ENCODE results near the gene KCNH6.

KCNH6 gene

DNA sequence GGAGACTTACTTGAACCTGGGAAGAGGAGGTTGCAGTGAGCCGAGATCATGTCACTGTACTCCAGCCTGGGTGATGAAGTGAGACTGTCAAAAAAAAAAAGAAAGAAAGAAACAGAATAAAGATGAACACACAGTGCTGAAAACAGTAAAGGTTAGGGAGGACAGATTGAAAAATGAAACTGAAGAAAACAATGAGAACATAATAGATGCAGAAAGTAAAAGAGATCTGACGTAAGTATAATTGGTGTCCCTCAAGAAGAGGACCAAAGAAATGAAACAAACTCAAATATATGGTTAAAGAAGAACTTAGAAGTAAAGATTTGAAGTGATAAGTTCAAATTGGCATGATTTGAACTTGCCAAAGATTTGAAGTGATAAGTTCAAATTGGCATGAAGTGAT, 34.3 kb downstream of the KCNH6 start:
- DNase-seq (ENCODE audit: low spot score), result no peak

DNA sequence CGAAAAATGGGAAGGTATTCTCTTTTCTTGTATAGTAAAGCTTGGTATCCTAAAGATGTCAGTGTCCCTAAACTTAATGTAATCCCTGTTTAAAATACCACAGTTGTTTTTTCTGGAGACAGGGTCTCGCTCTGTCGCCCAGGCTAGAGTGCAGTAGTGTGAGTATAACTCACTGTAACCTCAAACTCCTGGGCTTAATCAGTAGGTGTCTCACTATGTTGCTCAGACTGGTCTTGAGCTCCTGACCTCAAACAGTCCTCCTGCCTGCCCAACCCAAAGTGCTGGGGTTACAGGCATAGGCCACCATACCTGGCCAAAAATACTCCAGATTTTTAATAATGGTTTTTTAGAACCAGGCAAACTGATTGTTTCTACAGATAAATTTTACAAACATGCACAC, 35.3 kb downstream of the KCNH6 start:
- peak; percentile 42 for DNase-seq (ENCODE audit: low spot score)

DNA sequence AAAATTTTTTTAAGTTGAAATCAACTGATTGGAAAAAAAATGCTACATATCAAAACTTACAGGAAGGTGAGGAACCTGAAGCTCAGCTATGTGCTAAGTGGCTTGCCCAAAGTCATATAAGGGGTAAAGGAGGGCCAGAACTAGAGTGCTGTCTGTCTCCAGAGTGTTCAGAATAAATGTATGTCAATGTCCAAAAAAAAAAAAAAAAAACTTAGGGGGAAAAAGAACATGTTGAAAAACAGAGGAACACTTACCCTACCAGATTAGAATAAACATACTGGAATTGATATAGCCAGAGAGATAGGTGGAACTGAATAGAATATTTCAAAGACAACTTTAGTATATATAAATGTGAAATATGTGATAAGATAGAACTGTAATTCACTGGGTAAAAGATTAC, 38.7 kb downstream of the KCNH6 start:
- DNase-seq (ENCODE audit: low spot score), result no peak

DNA sequence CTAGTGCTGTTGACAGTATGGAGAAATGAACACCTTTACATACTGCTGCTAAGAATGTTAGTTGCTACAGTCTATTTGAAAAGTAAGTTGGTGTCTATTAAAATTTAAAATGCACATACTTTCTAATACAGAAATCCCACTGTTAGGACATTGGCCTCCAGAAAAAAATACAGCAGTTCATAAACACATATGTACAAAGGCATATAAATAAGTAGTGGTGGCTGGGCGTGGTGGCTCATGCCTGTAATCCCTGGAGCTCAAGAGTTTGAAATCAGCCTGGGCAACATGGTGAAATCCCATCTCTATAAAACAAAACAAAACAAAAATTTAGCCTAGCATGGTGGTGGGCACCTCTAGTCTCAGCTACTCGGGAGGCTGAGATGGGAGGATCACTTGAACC, 40.2 kb downstream of the KCNH6 start:
- DNase-seq (ENCODE audit: low spot score), result no peak

DNA sequence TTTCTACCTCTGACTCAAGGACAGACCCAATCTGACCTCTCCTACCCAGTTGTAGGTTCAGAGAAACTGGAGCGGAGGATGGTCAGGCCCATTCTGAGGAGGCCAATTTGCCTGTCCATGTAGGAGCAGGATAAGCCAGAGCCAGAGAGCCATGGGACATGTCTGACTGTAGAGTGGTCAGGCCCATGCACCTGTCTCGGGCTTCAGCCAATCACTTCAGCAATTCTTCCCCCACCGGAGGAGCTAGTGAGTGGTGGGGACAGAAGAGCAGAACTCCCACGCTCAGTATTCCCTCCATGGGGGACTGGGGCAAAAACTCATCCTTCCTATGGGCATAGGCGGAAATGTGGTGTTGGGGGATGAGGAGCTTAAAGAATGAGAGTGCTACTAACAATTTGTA, 41.4 kb downstream of the KCNH6 start:
- DNase-seq (ENCODE audit: low spot score), result no peak

DNA sequence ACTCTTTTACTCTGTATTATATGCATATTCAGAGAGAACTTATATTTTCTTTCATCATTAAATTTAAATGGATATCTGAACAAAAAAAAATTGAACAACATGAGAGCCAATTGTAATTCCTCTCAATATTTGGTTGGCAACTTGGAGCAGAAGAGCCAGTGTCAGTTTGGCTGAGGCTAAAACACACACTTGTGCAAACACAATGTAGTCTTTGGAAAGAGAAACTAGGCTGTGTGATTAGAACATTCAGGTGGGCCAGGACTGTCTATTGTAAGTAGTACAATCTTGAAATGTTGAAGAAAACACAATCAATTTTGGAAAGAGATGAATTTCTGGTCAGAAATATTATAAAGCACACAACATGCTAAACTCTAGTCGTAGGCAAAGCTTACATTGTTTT, 44.1 kb downstream of the KCNH6 start:
- no peak for DNase-seq (ENCODE audit: low spot score)

DNA sequence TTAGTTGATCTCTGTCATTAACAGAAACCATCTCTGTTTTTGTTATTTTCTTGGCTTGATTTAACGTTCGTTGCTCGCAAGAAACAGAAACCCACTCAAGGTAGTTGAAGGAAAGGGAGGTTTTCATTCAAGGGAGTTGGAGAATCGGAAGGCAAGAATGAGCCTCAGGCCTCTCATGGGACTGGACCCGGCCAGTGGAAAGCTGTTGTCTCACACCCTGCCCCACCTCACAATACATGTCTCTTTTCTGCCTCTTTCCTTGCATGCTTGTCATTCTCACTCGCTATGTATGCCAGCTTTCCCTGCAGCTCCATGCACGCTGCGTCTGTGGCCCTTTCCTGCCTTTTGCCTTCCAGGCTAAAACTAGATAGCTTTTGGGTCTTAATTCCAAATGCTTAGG, 45.4 kb downstream of the KCNH6 start:
- no peak for DNase-seq (ENCODE audit: low spot score)

DNA sequence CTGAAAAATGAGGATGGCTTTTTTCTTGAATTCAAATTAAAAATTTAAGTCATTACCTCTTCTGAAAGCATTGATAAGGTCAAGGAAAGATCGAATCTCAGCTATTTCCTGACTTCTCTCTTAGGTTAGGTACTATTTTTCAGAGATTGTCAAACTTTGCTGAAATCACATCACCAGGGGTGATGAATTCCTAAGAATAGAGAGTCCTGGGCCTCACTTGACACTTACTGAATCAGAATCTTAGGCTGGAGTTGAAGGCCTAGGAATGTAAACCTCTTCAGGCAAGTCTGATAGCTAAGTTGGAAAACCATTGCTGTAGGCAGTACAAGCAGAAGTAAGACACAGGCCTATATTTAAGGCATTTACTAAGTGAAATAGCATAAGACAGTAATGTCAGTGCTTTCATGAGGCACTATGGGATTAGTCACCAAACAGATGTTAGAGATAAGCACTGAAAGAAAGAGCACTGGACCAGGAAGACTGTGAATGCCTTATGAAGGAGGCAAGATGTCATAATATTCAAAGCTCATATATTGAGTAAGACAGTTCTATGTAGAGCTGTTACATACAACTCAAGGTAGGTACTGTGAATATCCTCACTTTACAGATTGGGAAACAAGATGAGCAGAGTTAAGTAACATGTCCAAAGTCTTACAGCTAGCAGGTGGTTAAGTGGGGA, 48.6 kb downstream of the KCNH6 start:
- DNase-seq (ENCODE audit: low spot score), result peak; percentile 52

DNA sequence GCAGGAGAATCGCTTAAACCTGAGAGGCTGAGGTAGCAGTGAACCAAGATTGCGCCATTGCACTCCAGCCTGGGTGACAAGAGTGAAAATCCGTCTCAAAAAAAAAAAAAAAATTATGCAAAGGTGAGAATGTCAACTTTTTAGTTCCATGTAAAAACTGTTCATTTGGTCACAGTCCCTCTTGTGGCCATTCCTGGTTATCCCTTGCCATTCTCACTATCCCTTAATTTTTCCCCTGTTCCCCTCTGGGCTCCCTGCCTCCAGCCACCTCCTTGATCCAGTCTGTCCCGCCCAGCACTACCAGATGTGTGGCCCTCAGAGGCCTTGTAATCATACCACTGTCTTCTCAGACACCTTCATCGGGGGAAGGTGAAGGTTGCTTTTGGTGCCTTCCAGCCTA, 50.5 kb downstream of the KCNH6 start:
- DNase-seq (ENCODE audit: low spot score), result no peak

DNA sequence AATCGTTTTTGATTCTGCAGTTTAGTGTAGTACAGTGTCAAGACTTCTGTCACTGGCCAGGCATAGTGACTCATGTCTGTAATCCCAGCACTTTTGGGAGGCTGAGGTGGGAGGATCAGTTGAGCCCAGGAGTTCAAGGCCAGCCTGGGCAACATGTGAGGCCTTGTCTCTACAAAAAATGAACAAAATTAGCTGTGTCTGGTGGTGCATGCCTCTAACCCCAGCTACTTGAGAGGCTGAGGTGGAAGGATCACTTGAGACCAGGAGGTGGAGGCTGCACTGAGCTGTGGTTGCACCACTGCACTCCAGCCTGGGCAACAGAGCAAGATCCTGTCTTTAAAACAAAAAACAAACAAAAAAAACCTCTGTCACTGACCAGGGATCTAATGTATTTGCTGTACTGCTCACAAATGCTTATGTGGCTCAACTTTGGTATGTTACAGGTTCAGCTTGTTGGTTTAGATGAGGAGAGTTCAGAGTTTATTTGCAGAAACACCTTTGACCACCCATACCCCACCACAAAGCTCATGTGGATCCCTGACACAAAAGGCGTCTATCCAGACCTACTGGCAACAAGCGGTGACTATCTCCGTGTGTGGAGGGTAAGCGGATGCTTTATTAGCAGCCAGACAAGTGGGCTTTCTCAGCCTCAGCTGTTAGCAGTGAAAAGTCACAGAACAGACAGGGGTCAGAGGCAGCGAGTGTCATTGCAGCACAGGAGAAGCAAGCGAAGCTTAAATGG, 55.0 kb downstream of the KCNH6 start:
- DNase-seq (ENCODE audit: low spot score), result no peak

DNA sequence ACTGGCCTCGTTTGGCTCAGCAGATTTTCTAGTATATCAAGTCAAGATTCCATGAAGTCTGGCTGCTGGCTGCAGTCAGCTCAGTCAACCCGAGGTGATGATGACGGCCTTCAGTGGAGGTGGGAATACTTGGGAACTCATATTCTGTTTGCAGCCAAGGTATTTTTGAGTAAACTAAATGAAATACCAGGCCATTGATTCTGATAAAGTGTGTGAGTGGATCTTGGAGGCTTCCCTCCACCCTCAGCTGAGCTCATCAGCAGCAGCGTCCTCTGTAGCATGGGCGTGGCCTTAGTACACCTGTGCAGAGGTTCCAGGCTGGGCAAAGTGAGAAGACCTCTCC, 55.6 kb downstream of the KCNH6 start:
- no peak for DNase-seq (ENCODE audit: low spot score)

DNA sequence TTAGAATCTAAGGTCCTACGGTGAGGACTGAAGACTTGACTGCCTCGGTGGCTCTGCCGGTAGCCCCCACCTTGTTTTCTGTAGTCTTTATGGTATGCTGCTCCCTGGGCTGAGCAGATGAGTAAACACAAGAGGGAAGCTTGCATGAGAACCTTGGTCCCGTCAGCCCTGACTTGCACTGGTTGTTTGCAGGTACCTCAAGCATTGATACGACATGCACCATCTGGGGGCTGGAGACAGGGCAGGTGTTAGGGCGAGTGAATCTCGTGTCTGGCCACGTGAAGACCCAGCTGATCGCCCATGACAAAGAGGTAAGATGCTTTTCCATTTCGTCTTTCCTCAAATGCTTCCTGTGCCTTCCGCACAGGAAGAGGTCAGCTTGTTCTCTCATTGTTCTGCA, 56.5 kb downstream of the KCNH6 start:
- peak; percentile 14 for DNase-seq (ENCODE audit: low spot score)

DNA sequence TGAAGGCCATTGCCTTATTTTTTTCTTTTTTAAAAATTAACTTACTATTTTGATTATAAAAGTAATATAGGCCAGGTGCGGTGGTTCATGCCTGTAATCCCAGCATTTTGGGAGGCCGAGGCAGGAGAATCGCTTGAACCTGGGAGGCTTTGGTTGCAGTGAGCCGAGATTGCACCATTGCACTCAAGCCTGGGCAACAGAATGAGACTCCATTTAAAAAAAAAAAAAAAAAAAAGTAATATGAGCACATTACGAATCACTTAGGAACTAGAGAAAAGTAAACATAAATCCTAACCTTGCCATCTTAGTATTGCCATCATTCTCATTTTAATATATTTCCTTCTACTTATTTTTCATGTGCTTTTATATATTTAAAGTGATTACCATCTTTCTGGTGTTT, 64.6 kb downstream of the KCNH6 start:
- no peak for DNase-seq (ENCODE audit: low spot score)

DNA sequence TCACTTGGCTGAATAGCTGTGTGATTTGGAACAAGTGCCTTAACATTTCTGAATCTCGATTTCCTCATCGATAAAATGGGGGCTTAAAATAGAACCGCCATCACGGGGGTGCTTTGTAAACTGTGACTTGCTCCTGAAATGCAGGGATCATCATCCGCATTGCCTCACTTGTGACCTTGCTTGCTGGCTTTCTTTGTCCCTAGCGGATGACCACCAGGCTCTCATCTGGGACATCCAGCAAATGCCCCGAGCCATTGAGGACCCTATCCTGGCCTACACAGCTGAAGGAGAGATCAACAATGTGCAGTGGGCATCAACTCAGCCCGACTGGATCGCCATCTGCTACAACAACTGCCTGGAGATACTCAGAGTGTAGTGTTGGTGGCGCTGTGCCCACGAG, 65.6 kb downstream of the KCNH6 start:
- DNase-seq (ENCODE audit: low spot score), result no peak

DNA sequence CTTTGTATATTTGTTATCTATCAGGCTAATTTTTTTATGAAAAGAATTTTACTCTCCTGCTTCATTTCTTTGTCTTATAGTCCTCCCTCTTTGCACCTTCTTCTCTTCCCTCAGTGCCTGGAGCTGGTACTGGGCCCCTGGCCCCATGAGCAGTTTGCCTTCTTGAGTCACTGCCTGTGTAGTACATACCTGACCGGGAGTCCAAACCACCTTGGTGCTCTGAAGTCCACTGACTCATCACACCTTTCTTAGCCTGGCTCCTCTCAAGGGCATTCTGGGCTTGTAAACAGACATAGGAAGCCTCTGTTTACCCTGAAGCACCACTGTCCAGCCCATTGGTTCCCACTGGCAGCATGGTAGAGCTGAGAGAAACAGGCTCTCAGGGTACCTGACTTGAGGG, 66.5 kb downstream of the KCNH6 start:
- DNase-seq (ENCODE audit: low spot score), result peak; percentile 58

DNA sequence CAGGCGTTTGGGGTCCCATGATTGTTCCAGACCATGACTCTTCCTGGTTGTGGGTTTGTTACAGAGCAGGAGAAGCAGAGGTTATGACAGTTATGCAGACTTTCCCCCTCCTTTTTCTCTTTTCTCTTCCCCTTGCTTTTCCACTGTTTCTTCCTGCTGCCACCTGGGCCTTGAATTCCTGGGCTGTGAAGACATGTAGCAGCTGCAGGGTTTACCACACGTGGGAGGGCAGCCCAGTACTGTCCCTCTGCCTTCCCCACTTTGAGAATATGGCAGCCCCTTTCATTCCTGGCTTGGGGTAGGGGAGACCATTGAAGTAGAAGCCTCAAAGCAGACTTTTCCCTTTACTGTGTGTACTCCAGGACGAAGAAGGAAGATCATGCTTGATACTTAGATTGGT, 69.6 kb downstream of the KCNH6 start:
- no peak for DNase-seq (ENCODE audit: low spot score)

DNA sequence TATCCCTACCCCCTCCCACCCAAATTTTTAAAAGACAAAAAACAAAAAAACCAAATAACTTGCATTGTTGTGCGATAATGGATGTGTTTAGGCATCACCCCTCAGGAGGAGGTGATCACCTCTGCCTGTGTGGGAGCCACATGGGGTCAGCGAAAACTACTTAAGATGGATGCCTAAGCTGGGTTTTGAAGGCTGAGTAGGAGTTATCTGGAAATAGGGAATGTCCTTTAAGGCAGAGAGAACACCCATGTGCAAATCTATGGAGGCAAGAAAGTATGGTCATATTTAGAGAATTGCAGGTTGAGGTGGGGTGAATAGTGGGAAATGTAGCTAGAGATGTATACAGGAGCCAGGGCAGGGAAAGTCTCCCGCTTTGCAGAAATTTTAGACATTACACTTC, 72.0 kb downstream of the KCNH6 start:
- no peak for DNase-seq (ENCODE audit: low spot score)

All from kidney tubule cell (primary cell).